ENCODE results near the gene CHD3. TPM values are rescaled to one million over a fixed set of nuclear protein-coding genes. Genes with fewer than 3 reads are reported as not detected.
A peak's percentile ranks its signal among the peaks of the same experiment; 100 is the strongest.

CHD3 gene
- total RNA-seq, 1 donor from 2014 or later: 76.2 TPM

DNA sequence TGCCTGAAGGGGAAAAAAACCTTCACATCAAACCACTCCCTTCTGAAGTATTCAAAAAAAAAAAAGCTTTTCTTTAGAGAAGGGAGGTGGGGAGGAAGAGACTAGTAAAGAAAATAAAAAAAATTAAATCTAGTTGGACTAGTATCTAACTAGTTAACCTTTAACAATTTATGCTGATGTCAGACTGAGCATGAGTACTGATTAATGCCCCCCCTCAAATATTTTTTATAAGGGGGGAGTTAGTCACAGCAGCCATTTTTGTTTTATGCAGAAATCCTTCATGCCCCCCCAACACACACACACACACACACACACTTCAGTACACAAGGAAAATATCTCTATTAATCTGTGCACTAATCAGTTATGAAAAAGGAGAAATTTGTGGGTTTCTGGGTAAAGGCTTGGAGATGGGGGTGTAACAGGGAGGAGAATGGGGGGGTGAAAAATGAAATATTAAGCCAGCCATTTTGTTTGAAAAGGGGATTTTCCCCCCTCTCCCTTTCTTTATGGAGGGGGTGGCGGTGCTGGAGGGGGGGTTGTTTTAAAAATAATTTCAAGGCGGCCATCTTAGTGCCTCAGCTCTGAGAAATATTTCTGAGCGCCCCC is 4.7 kb upstream of the CHD3 start:
- Histone ChIP-seq H3K4me3 (ENCODE audit: low read length in 3 of 3) (peak overlapping the region in 1 of 3 donors; percentile 14), H3K27me3 (ENCODE audit: control insufficient read depth in 3 of 3, insufficient read depth in 3 of 3, low read length in 3 of 3) (peaks cover 0 to 41% (median 25%) of the 10 kb centered on the region in 3 donors), H3K9ac (ENCODE audit: low read depth in 1 of 3, low read length in 3 of 3) (no peak overlapping the region), H3K9me3 (ENCODE audit: control insufficient read depth in 3 of 3, low read length in 3 of 3) (no peaks in the 10 kb centered on the region), H3K27ac (ENCODE audit: low read depth, low read length) (no peak overlapping the region), H3K4me1 (ENCODE audit: control insufficient read depth in 3 of 3, insufficient read depth in 3 of 3, low read length in 3 of 3) (peaks cover 33 to 35% (median 33%) of the 10 kb centered on the region in 3 donors), H3K36me3 (ENCODE audit: control insufficient read depth in 3 of 3, insufficient read depth in 3 of 3, low read length in 3 of 3) (peaks cover 0 to 3% (median 0%) of the 10 kb centered on the region in 3 donors)

GRCh38 chr17:7884581-7885366 is 3.8 kb upstream of the CHD3 start:
- Histone ChIP-seq H3K4me3 (ENCODE audit: low read length in 3 of 3) (peak overlapping the region; percentile 46 to 72 (median 51)), H3K27me3 (ENCODE audit: control insufficient read depth in 3 of 3, insufficient read depth in 3 of 3, low read length in 3 of 3) (peaks cover 0 to 41% (median 21%) of the 10 kb centered on the region in 3 donors), H3K36me3 (ENCODE audit: control insufficient read depth in 3 of 3, insufficient read depth in 3 of 3, low read length in 3 of 3) (peaks cover 0 to 3% (median 0%) of the 10 kb centered on the region in 3 donors), H3K9me3 (ENCODE audit: control insufficient read depth in 3 of 3, low read length in 3 of 3) (no peaks in the 10 kb centered on the region), H3K27ac (ENCODE audit: low read depth, low read length) (no peak overlapping the region), H3K4me1 (ENCODE audit: control insufficient read depth in 3 of 3, insufficient read depth in 3 of 3, low read length in 3 of 3) (peaks cover 42 to 44% (median 42%) of the 10 kb centered on the region in 3 donors), H3K9ac (ENCODE audit: low read depth in 1 of 3, low read length in 3 of 3) (no peak overlapping the region)

DNA sequence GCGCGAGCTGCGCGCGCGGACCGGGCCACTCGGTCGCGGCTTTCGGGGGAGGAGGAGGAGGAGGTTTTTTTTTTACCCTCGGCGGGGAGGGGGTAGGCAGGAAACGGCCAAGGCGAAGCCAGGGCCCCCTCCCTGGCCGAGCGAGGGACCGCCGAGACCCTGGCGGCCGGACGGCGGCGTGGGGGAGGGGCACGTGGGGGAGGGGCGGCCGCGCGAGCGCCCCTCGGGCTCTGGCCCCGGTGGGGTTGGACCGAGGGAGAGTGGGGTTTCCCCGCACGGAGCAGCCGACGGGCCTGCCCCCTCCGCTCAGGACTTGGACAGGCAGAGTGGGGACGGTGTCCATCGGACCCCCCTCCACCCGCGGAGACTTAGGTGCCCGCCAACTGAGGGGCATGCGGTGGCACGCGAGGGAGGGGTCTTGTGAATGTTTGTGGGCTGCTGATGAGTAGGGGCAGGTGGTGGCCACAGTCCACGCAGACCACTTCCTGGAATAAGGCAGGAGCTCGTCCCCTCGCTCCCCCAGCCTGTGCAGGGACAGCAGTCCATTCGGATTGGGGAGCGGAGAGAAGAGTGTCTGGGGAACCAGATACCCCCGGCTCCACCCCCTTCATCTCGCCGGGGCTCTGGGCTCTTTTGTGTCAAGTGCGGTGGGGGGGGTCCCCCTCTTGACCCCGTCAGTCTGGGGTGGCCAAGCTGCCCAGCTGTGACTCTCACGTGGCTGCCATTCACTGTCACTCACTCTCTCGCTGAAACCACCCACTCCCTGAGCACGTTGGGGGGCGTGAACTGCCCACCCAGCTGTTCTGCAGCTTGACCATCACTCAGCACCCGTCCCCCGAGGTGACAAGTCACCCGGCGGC is 3.0 kb upstream of the CHD3 start:
- peak overlapping the region; percentile 69 to 77 (median 72) for H3K4me3 ChIP-seq (ENCODE audit: low read length in 3 of 3)
- peaks cover 44 to 47% (median 46%) of the 10 kb centered on the region in 3 donors for H3K4me1 ChIP-seq (ENCODE audit: control insufficient read depth in 3 of 3, insufficient read depth in 3 of 3, low read length in 3 of 3)

DNA sequence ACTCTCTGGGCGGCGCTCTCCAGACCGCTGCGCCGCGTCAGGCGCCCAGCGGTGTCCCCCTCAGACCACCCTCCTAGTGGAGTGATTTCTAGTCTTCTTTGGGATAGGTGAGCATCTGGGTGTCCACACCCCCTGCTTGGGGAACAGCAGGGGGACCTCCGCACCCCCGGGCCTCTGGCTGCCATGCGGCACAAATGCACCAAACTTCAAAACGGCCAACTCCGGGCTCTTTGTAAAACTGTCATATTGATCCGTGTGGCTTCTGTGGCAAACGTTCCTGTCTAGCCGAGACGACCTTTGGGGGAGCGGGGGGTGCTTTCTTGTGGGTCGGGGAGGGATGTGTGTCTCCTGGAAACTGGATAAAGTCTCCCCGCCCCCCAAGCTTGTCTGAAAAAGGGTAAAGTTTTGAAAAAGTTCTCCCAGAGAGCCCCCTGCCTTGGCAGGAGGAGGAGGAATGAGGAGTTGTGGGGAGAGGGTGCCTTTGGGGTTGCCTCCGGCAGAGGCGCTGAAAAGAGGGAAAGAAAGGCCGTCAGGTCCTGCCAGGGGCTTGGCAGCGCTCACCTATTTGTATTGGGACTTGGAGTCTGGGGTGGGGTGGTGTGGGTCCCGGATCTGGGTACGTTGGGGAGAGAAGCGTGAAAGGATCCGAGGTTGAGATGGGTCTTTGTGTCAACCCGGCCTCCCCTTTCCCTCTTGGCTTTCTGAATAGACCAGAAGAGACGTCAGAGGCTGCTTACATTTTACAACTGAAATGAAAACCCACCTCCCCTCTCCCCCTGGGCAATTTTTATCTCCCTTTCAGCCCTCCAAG is 2.2 kb upstream of the CHD3 start:
- Histone ChIP-seq H3K4me3 (ENCODE audit: low read length in 3 of 3) (peak overlapping the region; percentile 72 to 77 (median 76)), H3K36me3 (ENCODE audit: control insufficient read depth in 3 of 3, insufficient read depth in 3 of 3, low read length in 3 of 3) (peaks cover 6 to 8% (median 7%) of the 10 kb centered on the region in 3 donors), H3K9ac (ENCODE audit: low read depth in 1 of 3, low read length in 3 of 3) (peak overlapping the region; percentile 20 to 62 (median 54)), H3K27me3 (ENCODE audit: control insufficient read depth in 3 of 3, insufficient read depth in 3 of 3, low read length in 3 of 3) (peaks cover 0 to 41% (median 15%) of the 10 kb centered on the region in 3 donors), H3K27ac (ENCODE audit: low read depth, low read length) (peak overlapping the region; percentile 77), H3K9me3 (ENCODE audit: control insufficient read depth in 3 of 3, low read length in 3 of 3) (no peaks in the 10 kb centered on the region), H3K4me1 (ENCODE audit: control insufficient read depth in 3 of 3, insufficient read depth in 3 of 3, low read length in 3 of 3) (peaks cover 44 to 47% (median 46%) of the 10 kb centered on the region in 3 donors)

More for the DNA sequence above, 3.0 kb upstream of the CHD3 start:
- Histone ChIP-seq H3K27me3 (ENCODE audit: control insufficient read depth in 3 of 3, insufficient read depth in 3 of 3, low read length in 3 of 3) (peaks cover 0 to 41% (median 19%) of the 10 kb centered on the region in 3 donors), H3K36me3 (ENCODE audit: control insufficient read depth in 3 of 3, insufficient read depth in 3 of 3, low read length in 3 of 3) (peaks cover 0 to 2% (median 1%) of the 10 kb centered on the region in 3 donors), H3K27ac (ENCODE audit: low read depth, low read length) (peak overlapping the region; percentile 77), H3K9ac (ENCODE audit: low read depth in 1 of 3, low read length in 3 of 3) (peak overlapping the region; percentile 54 to 65 (median 62)), H3K9me3 (ENCODE audit: control insufficient read depth in 3 of 3, low read length in 3 of 3) (no peaks in the 10 kb centered on the region)

DNA sequence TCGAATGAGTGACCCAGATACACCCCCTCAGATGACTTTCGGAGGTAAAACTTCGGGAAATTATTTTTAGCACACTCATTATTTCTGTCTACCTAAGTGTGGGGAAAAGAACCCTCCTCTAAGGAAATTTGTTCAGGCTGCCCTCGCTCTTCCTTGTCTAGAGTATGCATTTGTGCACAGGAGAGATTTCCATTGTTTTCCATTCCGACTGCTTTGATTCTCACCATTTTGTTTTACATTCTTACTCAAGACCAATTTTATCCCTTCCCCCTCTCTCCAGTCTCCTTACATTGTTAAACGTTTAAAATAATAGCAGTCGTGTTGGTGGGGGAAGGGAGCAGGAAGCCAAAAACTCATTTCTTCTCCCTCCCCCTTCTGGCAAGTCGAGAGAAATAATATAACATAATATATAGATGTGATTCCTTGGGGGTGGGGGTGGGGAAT is 1.5 kb upstream of the CHD3 start:
- peaks cover 0 to 38% (median 14%) of the 10 kb centered on the region in 3 donors for H3K27me3 ChIP-seq (ENCODE audit: control insufficient read depth in 3 of 3, insufficient read depth in 3 of 3, low read length in 3 of 3)
- H3K4me1 ChIP-seq (ENCODE audit: control insufficient read depth in 3 of 3, insufficient read depth in 3 of 3, low read length in 3 of 3): peaks cover 44 to 47% (median 46%) of the 10 kb centered on the region in 3 donors
- peak overlapping the region in 2 of 3 donors; percentile 50 to 62 for H3K9ac ChIP-seq (ENCODE audit: low read depth in 1 of 3, low read length in 3 of 3)
- H3K4me3 ChIP-seq (ENCODE audit: low read length in 3 of 3): peak overlapping the region; percentile 45 to 77 (median 76)
- H3K27ac ChIP-seq (ENCODE audit: low read depth, low read length): peak overlapping the region; percentile 77
- H3K9me3 ChIP-seq (ENCODE audit: control insufficient read depth in 3 of 3, low read length in 3 of 3): no peaks in the 10 kb centered on the region
- H3K36me3 ChIP-seq (ENCODE audit: control insufficient read depth in 3 of 3, insufficient read depth in 3 of 3, low read length in 3 of 3): peaks cover 6 to 11% (median 7%) of the 10 kb centered on the region in 3 donors

DNA sequence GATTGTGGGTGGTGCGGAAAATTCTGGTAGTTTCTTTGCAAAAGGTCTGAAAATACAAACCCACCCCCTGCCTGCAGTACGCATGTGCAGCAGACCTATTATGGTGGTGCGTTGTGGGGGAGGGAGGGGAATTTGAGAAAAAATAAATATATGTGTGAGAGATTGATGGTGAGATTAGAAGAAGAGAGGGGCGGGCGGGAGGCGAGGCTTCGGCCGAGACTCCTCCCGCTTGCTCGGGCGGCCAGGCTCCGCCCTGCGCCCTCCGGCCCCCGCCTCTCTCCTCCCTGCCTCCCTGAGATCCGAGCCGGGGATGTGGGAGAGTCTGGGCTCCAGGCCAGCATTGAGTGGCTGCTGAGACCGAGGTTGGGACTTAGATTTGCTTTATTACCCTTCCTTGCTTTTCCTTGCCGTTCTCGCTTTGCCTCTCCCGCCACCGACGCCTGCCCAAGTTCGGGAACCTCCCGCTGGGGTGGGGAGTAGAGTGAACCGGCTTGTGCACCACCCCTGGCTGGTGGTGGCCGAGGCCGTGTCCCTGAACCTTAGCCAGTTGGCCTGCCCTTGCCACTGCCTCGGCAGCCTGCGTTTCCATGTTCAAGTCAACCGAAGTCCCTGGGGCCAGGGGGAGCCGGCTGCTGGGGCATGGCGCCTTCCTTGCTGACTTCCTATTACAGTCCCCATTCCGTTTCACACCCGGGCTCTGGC is 956 bp upstream of the CHD3 start:
- H3K27me3 ChIP-seq (ENCODE audit: control insufficient read depth in 3 of 3, insufficient read depth in 3 of 3, low read length in 3 of 3): peaks cover 0 to 34% (median 12%) of the 10 kb centered on the region in 3 donors
- peaks cover 6 to 11% (median 7%) of the 10 kb centered on the region in 3 donors for H3K36me3 ChIP-seq (ENCODE audit: control insufficient read depth in 3 of 3, insufficient read depth in 3 of 3, low read length in 3 of 3)
- H3K9ac ChIP-seq (ENCODE audit: low read depth in 1 of 3, low read length in 3 of 3): peak overlapping the region; percentile 50 to 75 (median 74)
- H3K9me3 ChIP-seq (ENCODE audit: control insufficient read depth in 3 of 3, low read length in 3 of 3): no peaks in the 10 kb centered on the region
- peak overlapping the region; percentile 73 to 77 (median 76) for H3K4me3 ChIP-seq (ENCODE audit: low read length in 3 of 3)
- peak overlapping the region; percentile 77 for H3K27ac ChIP-seq (ENCODE audit: low read depth, low read length)
- H3K4me1 ChIP-seq (ENCODE audit: control insufficient read depth in 3 of 3, insufficient read depth in 3 of 3, low read length in 3 of 3): peaks cover 44 to 47% (median 46%) of the 10 kb centered on the region in 3 donors

GRCh38 chr17:7889166-7889955 is 772 bp downstream of the CHD3 start:
- Histone ChIP-seq H3K36me3 (ENCODE audit: control insufficient read depth in 3 of 3, insufficient read depth in 3 of 3, low read length in 3 of 3) (peaks cover 12 to 16% (median 14%) of the 10 kb centered on the region in 3 donors), H3K4me3 (ENCODE audit: low read length in 3 of 3) (peak overlapping the region in 2 of 3 donors; percentile 55 to 56), H3K9ac (ENCODE audit: low read depth in 1 of 3, low read length in 3 of 3) (peak overlapping the region in 2 of 3 donors; percentile 47 to 57), H3K27ac (ENCODE audit: low read depth, low read length) (peak overlapping the region; percentile 77), H3K9me3 (ENCODE audit: control insufficient read depth in 3 of 3, low read length in 3 of 3) (no peaks in the 10 kb centered on the region), H3K27me3 (ENCODE audit: control insufficient read depth in 3 of 3, insufficient read depth in 3 of 3, low read length in 3 of 3) (peaks cover 0 to 29% (median 8%) of the 10 kb centered on the region in 3 donors), H3K4me1 (ENCODE audit: control insufficient read depth in 3 of 3, insufficient read depth in 3 of 3, low read length in 3 of 3) (peaks cover 44 to 47% (median 46%) of the 10 kb centered on the region in 3 donors)

Data from skeletal muscle tissue (tissue), 4 donors.